RWPE1 (cell line): ENCODE results near the gene WFDC5.

Experiments
- CTCF ChIA-PET: fragments of 350-600 bp; sonication (Branson Sonifier 250); formaldehyde crosslinking; extraction: SDS; loops from one replicate; lab custom pipeline; 2021; lab: Yijun Ruan, JAX
- POLR2A ChIA-PET: fragments of 400-600 bp; formaldehyde crosslinking; extraction: SDS; loops from one replicate; lab custom pipeline; 2020; ENCODE audit warnings: antibody characterized with exemption; ENCODE audit not compliant: low non-redundant PET; lab: Yijun Ruan, JAX
- DNase-seq: peaks from one replicate; pipeline ENCODE4 v3.0.0; 2012; ENCODE audit warnings: low spot score
- H3K27ac ChIP-seq: fragments of 450-650 bp; 2 replicates; pipeline ENCODE4 v1.5.1; 2017
- TF ChIP-seq, protein P1 (sequence below): fragments of 450-650 bp; conservative IDR thresholded peaks from 2 replicates; pipeline ENCODE4 v1.5.1; 2017; ENCODE audit warnings: low read depth, mild to moderate bottlenecking

The WFDC5 gene

DNA sequence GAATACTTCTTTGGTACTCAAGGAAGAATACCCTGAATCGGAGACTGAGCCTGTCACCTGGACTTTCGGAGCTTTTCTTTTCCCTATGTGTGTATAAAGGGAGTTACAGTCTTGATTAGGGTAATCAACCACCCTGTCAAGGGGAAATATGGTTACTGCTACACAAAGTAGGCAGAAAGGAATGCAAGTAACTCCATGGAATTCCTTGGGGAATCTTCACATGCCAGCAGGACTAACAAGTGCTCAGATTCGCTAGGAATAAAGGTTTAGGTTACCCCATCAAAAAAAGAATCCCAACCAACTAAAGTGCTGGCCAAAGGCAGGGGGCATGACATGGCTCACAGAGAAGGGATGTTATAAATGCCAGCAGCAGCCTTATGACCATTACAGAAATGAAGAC lies 24.5 kb downstream of the WFDC5 start:
- CTCF ChIA-PET = interaction anchor here (1.0 kb wide), 1 partner anchor 19 kb away, joined by 3 read pairs; no protein-coding TSS in a partner anchor
- no peak for DNase-seq
- TF ChIP-seq, protein P1, sequence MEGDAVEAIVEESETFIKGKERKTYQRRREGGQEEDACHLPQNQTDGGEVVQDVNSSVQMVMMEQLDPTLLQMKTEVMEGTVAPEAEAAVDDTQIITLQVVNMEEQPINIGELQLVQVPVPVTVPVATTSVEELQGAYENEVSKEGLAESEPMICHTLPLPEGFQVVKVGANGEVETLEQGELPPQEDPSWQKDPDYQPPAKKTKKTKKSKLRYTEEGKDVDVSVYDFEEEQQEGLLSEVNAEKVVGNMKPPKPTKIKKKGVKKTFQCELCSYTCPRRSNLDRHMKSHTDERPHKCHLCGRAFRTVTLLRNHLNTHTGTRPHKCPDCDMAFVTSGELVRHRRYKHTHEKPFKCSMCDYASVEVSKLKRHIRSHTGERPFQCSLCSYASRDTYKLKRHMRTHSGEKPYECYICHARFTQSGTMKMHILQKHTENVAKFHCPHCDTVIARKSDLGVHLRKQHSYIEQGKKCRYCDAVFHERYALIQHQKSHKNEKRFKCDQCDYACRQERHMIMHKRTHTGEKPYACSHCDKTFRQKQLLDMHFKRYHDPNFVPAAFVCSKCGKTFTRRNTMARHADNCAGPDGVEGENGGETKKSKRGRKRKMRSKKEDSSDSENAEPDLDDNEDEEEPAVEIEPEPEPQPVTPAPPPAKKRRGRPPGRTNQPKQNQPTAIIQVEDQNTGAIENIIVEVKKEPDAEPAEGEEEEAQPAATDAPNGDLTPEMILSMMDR = no peak
- no peak overlapping the region for H3K27ac ChIP-seq
- POLR2A ChIA-PET = no interaction called here

DNA sequence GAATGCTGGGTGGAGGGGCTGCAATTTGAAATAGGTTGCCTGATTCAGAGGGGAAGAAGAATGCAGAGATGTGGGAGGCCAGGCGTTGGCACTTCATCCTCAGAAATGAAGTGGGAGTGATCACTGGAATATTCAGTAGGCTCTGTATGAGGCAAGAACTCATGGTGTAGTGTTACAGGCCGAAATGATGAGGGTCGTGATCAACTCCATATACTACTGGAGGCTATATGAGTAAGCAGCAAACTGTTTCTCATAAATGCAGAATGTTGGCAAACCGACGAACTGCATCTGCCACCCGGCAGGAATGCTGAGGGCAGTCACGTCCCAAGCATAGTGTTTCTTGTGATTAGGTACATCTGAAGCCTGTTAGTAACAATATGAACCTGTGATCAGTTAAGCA lies 26.7 kb downstream of the WFDC5 start:
- CTCF ChIA-PET = interaction anchor here (0.7 kb wide), 1 partner anchor 18 kb away, joined by 3 read pairs; no protein-coding TSS in a partner anchor
- POLR2A ChIA-PET = no interaction called here
- peak; percentile 88 for DNase-seq
- no peak overlapping the region for H3K27ac ChIP-seq
- TF ChIP-seq, protein P1 = no peak

DNA sequence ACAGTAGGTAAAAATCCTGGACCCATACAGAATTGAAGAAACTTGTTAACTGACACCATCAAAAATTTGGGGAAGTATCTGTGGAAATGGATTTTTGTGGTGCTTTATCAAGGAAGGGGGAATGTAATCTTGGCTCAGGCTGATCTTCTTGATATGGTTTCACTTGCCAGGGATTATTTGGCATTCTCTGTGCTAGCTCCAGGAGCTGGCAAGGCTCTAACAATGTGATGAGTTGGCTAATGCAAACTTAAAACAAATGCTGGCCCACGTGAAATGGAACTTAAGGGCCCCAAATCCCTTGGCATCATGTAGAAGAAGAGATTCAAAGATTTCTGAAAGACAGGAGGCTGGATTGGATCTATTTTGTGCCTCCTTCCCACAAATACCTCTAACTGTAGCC lies 27.2 kb downstream of the WFDC5 start:
- CTCF ChIA-PET = interaction anchor here (1.9 to 2.1 kb wide), 2 partner anchors 8 to 44 kb away, joined by 11 to 12 read pairs; no protein-coding TSS in a partner anchor
- POLR2A ChIA-PET = no interaction called here
- no peak for DNase-seq
- no peak overlapping the region for H3K27ac ChIP-seq
- TF ChIP-seq, protein P1 = no peak

DNA sequence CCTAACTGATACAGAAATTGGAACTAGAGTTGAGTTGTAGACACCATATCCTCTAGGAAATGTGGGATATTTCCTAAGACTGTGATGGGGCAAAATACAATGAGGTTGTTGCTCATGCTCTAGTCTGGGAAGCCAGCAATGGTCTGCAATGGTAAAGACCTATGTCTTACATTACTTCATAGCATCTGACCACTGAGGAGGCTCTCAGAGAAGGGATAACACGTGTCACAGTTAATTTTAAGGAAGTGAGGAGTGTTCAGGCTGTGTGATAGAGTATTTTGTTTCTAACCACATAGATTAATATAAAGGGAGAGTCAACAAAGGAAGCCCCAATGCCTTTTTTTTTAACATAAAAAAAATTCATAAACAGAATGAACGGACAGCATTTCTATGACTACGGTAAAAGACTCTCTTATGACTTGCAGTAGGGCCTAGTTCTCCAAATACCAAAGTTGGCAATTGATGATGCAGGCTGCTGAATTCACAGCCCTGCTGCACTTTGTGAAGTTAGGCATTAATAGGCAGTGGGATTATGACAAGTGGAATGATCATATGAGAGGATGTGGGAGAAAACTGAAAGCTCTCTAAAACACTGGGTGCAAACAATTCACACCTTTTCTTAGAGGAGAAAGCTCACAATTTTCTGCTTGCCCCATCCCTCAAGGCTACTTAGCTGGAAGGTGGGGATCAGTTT lies 27.7 kb downstream of the WFDC5 start:
- CTCF ChIA-PET = interaction anchor here (0.6 to 2.1 kb wide), 3 partner anchors 9 to 215 kb away, joined by 4 to 12 read pairs (median 11); no protein-coding TSS in a partner anchor
- POLR2A ChIA-PET = no interaction called here
- no peak overlapping the region for H3K27ac ChIP-seq
- DNase-seq = no peak
- TF ChIP-seq, protein P1 = no peak

DNA sequence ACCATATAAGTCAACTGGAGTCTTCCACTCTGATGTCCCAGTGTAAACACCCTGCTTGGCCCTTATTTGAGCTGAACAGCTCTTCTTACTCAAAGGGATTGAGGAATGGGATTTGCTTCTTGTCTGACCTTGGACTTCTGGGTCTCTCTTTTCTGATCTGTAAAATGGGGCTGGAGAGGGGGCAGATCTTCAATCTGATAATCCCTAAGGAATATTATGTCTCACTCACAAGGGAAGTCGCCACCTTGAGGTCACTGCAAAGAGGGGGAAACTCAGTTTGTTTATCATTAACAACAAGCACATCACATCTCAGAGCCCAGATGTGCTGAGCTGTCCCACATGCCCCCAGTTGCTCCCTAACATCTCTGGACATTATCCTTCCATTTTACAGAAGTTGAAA lies 29.1 kb downstream of the WFDC5 start:
- H3K27ac ChIP-seq = no peak overlapping the region
- DNase-seq = no peak
- TF ChIP-seq, protein P1 = no peak
- ChIA-PET POLR2A (no interaction called here), CTCF (interaction anchor here (0.5 to 2.1 kb wide), 4 partner anchors 10 to 535 kb away, joined by 3 to 12 read pairs (median 8); no protein-coding TSS in a partner anchor)

DNA sequence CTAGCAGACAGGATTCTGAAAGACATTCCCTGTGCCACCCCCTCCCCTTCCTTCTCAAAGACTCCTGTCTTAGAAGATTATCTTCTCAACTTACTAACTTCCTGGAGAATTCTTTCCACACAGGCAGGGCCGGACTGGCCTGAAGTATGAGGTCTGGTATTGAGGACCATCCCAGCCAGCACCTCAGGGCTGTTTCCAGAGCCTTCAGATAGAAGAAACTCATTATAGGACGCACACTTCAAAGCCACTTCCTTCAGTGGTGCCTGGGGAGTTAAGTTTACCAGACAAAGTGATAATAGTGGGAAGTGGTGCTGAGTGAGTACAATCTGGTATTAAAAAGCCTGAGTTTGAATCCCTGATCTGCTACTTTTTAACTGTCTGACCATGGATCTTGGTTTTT lies 29.7 kb downstream of the WFDC5 start:
- no peak for DNase-seq
- ChIA-PET CTCF (no interaction called here), POLR2A (no interaction called here)
- H3K27ac ChIP-seq = no peak overlapping the region
- TF ChIP-seq, protein P1 = no peak
